ENCODE results near the gene CCL7.

DNA sequence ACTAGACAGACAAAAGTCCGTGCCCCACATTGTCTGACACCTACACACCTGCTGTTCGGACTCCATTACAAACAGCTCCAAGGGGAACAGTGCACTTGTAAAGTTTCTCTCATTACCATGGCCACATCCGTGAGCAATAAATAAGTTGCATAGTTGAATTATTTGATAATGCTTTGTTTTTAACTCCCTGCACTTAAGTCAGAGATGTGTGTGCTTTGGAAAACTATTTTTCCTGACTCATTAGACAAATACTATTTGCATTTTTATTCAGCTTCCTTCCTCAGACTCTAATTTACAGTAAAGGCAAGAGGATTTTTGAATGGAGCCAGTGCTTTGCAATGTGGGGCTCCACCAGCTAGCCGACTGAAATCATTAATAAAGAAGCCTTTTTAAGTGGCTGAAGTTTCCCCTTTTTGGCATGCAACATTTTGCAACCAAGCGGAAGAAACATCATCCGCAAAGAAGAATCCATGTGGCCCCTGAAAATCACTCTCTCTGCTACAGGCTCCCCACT is 21.5 kb upstream of the CCL7 start:
- TF ChIP-seq, protein P1, sequence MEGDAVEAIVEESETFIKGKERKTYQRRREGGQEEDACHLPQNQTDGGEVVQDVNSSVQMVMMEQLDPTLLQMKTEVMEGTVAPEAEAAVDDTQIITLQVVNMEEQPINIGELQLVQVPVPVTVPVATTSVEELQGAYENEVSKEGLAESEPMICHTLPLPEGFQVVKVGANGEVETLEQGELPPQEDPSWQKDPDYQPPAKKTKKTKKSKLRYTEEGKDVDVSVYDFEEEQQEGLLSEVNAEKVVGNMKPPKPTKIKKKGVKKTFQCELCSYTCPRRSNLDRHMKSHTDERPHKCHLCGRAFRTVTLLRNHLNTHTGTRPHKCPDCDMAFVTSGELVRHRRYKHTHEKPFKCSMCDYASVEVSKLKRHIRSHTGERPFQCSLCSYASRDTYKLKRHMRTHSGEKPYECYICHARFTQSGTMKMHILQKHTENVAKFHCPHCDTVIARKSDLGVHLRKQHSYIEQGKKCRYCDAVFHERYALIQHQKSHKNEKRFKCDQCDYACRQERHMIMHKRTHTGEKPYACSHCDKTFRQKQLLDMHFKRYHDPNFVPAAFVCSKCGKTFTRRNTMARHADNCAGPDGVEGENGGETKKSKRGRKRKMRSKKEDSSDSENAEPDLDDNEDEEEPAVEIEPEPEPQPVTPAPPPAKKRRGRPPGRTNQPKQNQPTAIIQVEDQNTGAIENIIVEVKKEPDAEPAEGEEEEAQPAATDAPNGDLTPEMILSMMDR (IDR thresholded peaks at IDR 0.05; ENCODE audit: insufficient read depth, low read length): no peak
- TF ChIP-seq POLR2AphosphoS5 (IDR thresholded peaks at IDR 0.05; ENCODE audit: low read depth): no peak

Measured in HL-60 (cell line).